OCI-LY3 (cell line): ENCODE measurements around the gene MRPS18B.

Source experiments
- CTCF ChIP-seq: fragments of 200-600, 300-600 bp; sonication (generic); IDR thresholded peaks from 2 replicates; pipeline ENCODE4 v1.5.1; 2014; ENCODE audit warnings: antibody characterized with exemption, low read length, low read depth
- EZH2phosphoT487 ChIP-seq: fragments of 200-600 bp; shearing (Covaris generic); IDR thresholded peaks from 2 replicates; pipeline ENCODE4 v1.6.1; 2018; ENCODE audit warnings: antibody characterized with exemption, mixed run types, low read depth

- TF ChIP-seq CTCF: no peak
- TF ChIP-seq EZH2phosphoT487: no peak
Observed at GRCh38 chr6:30615219-30615957, 2.3 kb upstream of the MRPS18B start.
